K562 (cell line): ENCODE results near the gene ZNHIT1. TPM values are rescaled to one million over a fixed set of nuclear protein-coding genes. Genes with fewer than 3 reads are reported as not detected.

Experiments
- ATAC-seq: fragments of 200-7000 bp; cut with Tn5 transposase; 3 replicates; pipeline ENCODE4 v1.9.1; 2020; ENCODE audit warnings: moderate library complexity
- BruUV-seq: library from RNA; stranded (reverse); fragments of 400-500 nt; replicated peaks from 2 replicates; lab custom pipeline; 2021; lab: Mats Ljungman, UMichigan
- CTCF ChIA-PET: fragments of 300-600 bp; formaldehyde crosslinking; extraction: SDS; loops from one replicate; lab custom pipeline; 2021; ENCODE audit warnings: low intra/inter-chr PET ratio; lab: Yijun Ruan, JAX
- POLR2A ChIA-PET: fragments of 300-600, 350-650 bp; sonication (Branson Sonifier 250); formaldehyde crosslinking; extraction: SDS; loops from one replicate; lab custom pipeline; 2021; ENCODE audit warnings: antibody characterized with exemption, inconsistent platforms; lab: Yijun Ruan, JAX
- DNase-seq, 4 experiments: peaks; one replicate each; pipeline versions ENCODE4 v3.0.0 to v3.0.0-alpha.2; 2011 to 2018; ENCODE audit warnings: low spot score in 3 of 4, mixed read lengths in 3 of 4; ENCODE audit errors: extremely low read depth in 1 of 4
- FAIRE-seq: peaks from 2 replicates; lab custom pipeline; 2011; peaks lifted over from hg19 to GRCh38; lab: Jason Lieb, UNC
- H2AFZ ChIP-seq: 2 replicates; pipeline ENCODE4 v1.6.0; 2011; ENCODE audit warnings: low read depth, low read length, control low read depth, inconsistent platforms
- H3K27ac ChIP-seq: fragments of 200-600 bp; 3 replicates; pipeline ENCODE4 v1.8.0; 2011; ENCODE audit warnings: low read depth, mild to moderate bottlenecking, control low read depth, inconsistent platforms, low read length, moderate library complexity, mixed read lengths; ENCODE audit errors: extremely low read depth
- H3K27me3 ChIP-seq, 2 experiments: fragments of 300-600 bp in 1 of 2; 2 replicates in 1 of 2; 3 replicates in 1 of 2; pipeline versions ENCODE4 v1.6.0 to v1.8.0; 2011; ENCODE audit warnings: inconsistent platforms in 2 of 2, low read length in 2 of 2, mild to moderate bottlenecking in 1 of 2, mixed read lengths in 1 of 2, moderate library complexity in 1 of 2; ENCODE audit not compliant: control insufficient read depth in 2 of 2, insufficient read depth in 2 of 2
- H3K36me3 ChIP-seq: fragments of 300-600 bp; 3 replicates; pipeline ENCODE4 v1.8.0; 2011; ENCODE audit warnings: mild to moderate bottlenecking, low read length, inconsistent platforms; ENCODE audit not compliant: control insufficient read depth, insufficient read depth
- H3K4me1 ChIP-seq, 2 experiments: fragments of 200-600 bp in 1 of 2; replicated peaks in 1 of 2; 2 replicates in 1 of 2; 3 replicates in 1 of 2; pipeline versions ENCODE4 v1.5.1 to v1.8.0; 2011; ENCODE audit warnings: inconsistent platforms in 2 of 2, low read length in 2 of 2, mild to moderate bottlenecking in 1 of 2, mixed read lengths in 1 of 2, moderate library complexity in 1 of 2; ENCODE audit not compliant: control insufficient read depth in 2 of 2, insufficient read depth in 2 of 2
- H3K4me2 ChIP-seq: 2 replicates; pipeline ENCODE4 v1.6.1; 2011; ENCODE audit warnings: low read length, control low read depth, inconsistent platforms, mixed read lengths; ENCODE audit not compliant: insufficient read depth
- H3K4me3 ChIP-seq: fragments of 200-600 bp; sonication (generic), shearing (Covaris generic); 2 replicates; pipeline ENCODE4 v1.5.1; 2016; ENCODE audit warnings: control low read depth, inconsistent platforms
- H3K79me2 ChIP-seq: fragments of 200-600 bp; 3 replicates; pipeline ENCODE4 v1.8.0; 2011; ENCODE audit warnings: low read length, inconsistent platforms; ENCODE audit not compliant: control insufficient read depth, insufficient read depth
- H3K9ac ChIP-seq, 2 experiments: 2 replicates each; pipeline versions ENCODE4 v1.6.0 to v1.6.1; 2011; ENCODE audit warnings: low read depth in 2 of 2, low read length in 2 of 2, control low read depth in 1 of 2, inconsistent platforms in 1 of 2, mild to moderate bottlenecking in 1 of 2, mixed read lengths in 1 of 2; ENCODE audit not compliant: insufficient read depth in 1 of 2
- H3K9me1 ChIP-seq: one replicate; pipeline ENCODE4 v1.6.0; 2011; ENCODE audit warnings: inconsistent platforms, mild to moderate bottlenecking, low read length, moderate library complexity; ENCODE audit not compliant: control insufficient read depth, insufficient read depth
- H3K9me3 ChIP-seq: replicated peaks from 2 replicates; pipeline ENCODE4 v1.5.1; 2011; ENCODE audit warnings: low read depth, low read length, inconsistent platforms; ENCODE audit not compliant: control insufficient read depth, insufficient read depth
- H4K20me1 ChIP-seq: replicated peaks from 2 replicates; pipeline ENCODE4 v1.6.1; 2011; ENCODE audit warnings: low read length, inconsistent platforms, mixed read lengths; ENCODE audit not compliant: control insufficient read depth, insufficient read depth
- CBFA2T3 ChIP-seq: fragments of 450-650 bp; IDR thresholded peaks from 2 replicates; pipeline ENCODE4 v1.6.1; 2017
- CEBPZ ChIP-seq: fragments of 150-350 bp; IDR thresholded peaks from 2 replicates; pipeline ENCODE4 v1.6.1; 2014; ENCODE audit warnings: low read depth, mild to moderate bottlenecking, low read length, borderline replicate concordance
- E2F1 ChIP-seq: sonication (generic); formaldehyde crosslinking; IDR thresholded peaks from 2 replicates; pipeline ENCODE4 v1.8.1; 2023; ENCODE audit warnings: mild to moderate bottlenecking, missing genetic modification reagents, moderate library complexity
- KLF1 ChIP-seq: fragments of 450-650 bp; IDR thresholded peaks from 2 replicates; pipeline ENCODE4 v1.6.1; 2016; ENCODE audit warnings: missing genetic modification characterization, missing compliant biosample characterization
- PTTG1 ChIP-seq: fragments of 450-650 bp; IDR thresholded peaks from 2 replicates; pipeline ENCODE4 v1.6.1; 2016; ENCODE audit warnings: low read depth, mild to moderate bottlenecking, missing genetic modification characterization, missing compliant biosample characterization
- SFPQ ChIP-seq: fragments of 200-400 bp; formaldehyde crosslinking; IDR thresholded peaks from 2 replicates; pipeline ENCODE4 v1.6.1; 2017; ENCODE audit warnings: mild to moderate bottlenecking, low read depth, low read length, moderate library complexity
- SMARCC2 ChIP-seq: fragments of 450-650 bp; IDR thresholded peaks from 2 replicates; pipeline ENCODE4 v1.6.1; 2017; ENCODE audit warnings: antibody characterized with exemption, moderate library complexity, mild to moderate bottlenecking, low read depth
- TAF7 ChIP-seq: fragments of 450-650 bp; IDR thresholded peaks from 2 replicates; pipeline ENCODE4 v1.6.1; 2016; ENCODE audit warnings: missing genetic modification characterization, missing compliant biosample characterization
- ZFP91 ChIP-seq: sonication (generic); formaldehyde crosslinking; IDR thresholded peaks from 2 replicates; pipeline ENCODE4 v1.8.0; 2022; ENCODE audit warnings: mild to moderate bottlenecking, missing genetic modification reagents
- ZNF717 ChIP-seq: fragments of 250-450 bp; sonication (Bioruptor Pico); IDR thresholded peaks from 2 replicates; pipeline ENCODE4 v1.5.0; 2021
- ZNF740 ChIP-seq, 3 experiments: fragments of 200-800 bp in 1 of 3; sonication (Bioruptor generic) in 1 of 3; sonication (generic) in 1 of 3; formaldehyde crosslinking in 1 of 3; IDR thresholded peaks; 2 replicates each; pipeline versions ENCODE4 v1.6.1 to v1.8.0; 2016 to 2022; ENCODE audit warnings: mild to moderate bottlenecking in 2 of 3, missing compliant biosample characterization in 2 of 3, missing genetic modification characterization in 2 of 3, missing genetic modification reagents in 1 of 3
- WGBS: fragments of 100-300 bp; shearing (Covaris generic); methylation state at CpG from one replicate; pipeline ENCODE4 v1.1.6; 2016; ENCODE audit warnings: low coverage, mixed read lengths; ENCODE audit not compliant: insufficient coverage; ENCODE audit errors: missing lambda C conversion rate; 5-methylcytosine and 5-hydroxymethylcytosine counted together
- in situ Hi-C: fragments of 300-500 bp; cut with MboI; formaldehyde crosslinking; loops from 4 replicates; pipeline ENCODE4 v1.15.0; 2018; ENCODE audit warnings: inconsistent platforms, mixed read lengths
- intact Hi-C: fragments of 100-400 bp; cut with micrococcal nuclease; formaldehyde crosslinking; loops from 2 replicates; pipeline ENCODE4 v1.14.2; 2022
- polyA plus RNA-seq, 8 experiments: library from polyadenylated mRNA; depleted of rRNA in 4 of 8; stranded (reverse) in 5 of 8; unstranded in 3 of 8; fragments of >200 nt; fragmentation: Nextera tagmentation in 2 of 8; fragmentation: Illumina TruSeq in 1 of 8; extraction: Ambion mirVana in 2 of 8; extraction: Trizol in 1 of 8; gene quantifications; 2 replicates each; pipeline versions ENCODE4 v1.2.1 to v1.2.3, GENCODE V29; 2011 to 2014; ENCODE audit warnings: inconsistent platforms in 1 of 8, missing spikeins in 1 of 8
- total RNA-seq, 7 experiments: library from RNA; depleted of rRNA in 6 of 7; stranded (reverse); fragments of >200 nt in 6 of 7; fragmentation: Illumina TruSeq in 2 of 7; extraction: Trizol in 2 of 7; gene quantifications; 2 replicates each; pipeline versions ENCODE4 v1.2.1 to v1.2.3, GENCODE V29; 2011 to 2021; ENCODE audit warnings: low replicate concordance in 1 of 7

Gene ZNHIT1
- total and polyA plus RNA-seq, 9 of the 15 experiments (the other 6 are each of a cell fraction or from before 2014, with no cell fraction given), result 6.4 to 162 (median 70.1) TPM

- no peak for TF ChIP-seq CEBPZ
- no peak for TF ChIP-seq CBFA2T3
Observed at GRCh38 chr7:101271021-101271420, 53.1 kb downstream of the ZNHIT1 start (continued).

GRCh38 chr7:101273206-101273605 lies 55.2 kb downstream of the ZNHIT1 start:
- in situ Hi-C loops, result no loop called here
- POLR2A ChIA-PET, result interaction anchor here (0.6 kb wide), 1 partner anchor 382 kb away, joined by 5 read pairs; no protein-coding TSS in a partner anchor
- intact Hi-C loops, result no loop called here
- no peak overlapping the region for H3K9ac ChIP-seq
- no peaks in the 10 kb centered on the region for H3K36me3 ChIP-seq
- H3K9me1 ChIP-seq, result no peaks in the 10 kb centered on the region
- TF ChIP-seq KLF1 (tag) (no peak), SFPQ (no peak), SMARCC2 (no peak), E2F1 (CRISPR knock-in tag) (no peak), PTTG1 (tag) (no peak), ZFP91 (no peak), ZNF717 (CRISPR knock-in tag) (no peak), TAF7 (no peak), ZNF740 (CRISPR knock-in tag; IDR thresholded peaks at IDR 0.05) (no peak), ZNF740 (tag; IDR thresholded peaks at IDR 0.05) (no peak)
- TF ChIP-seq, all 486 proteins: peak for 0
- no peak overlapping the region for H3K27ac ChIP-seq
- 20% methylated on average over 4 of the region's 4 CpGs for WGBS
- no TSS peak for BruUV-seq
- H3K4me3 ChIP-seq, result no peak overlapping the region
- H3K4me1 ChIP-seq, result no peaks in the 10 kb centered on the region; a peak in 1 of 5 replicates
- CTCF ChIA-PET, result no interaction called here
- no peaks in the 10 kb centered on the region for H3K79me2 ChIP-seq
- DNase-seq, result no peak
- no peaks in the 10 kb centered on the region; the same call in 1 of the 2 replicates for H4K20me1 ChIP-seq
- H3K27me3 ChIP-seq, result peaks cover 35 to 54% of the 10 kb centered on the region in 2 experiments
- no peak overlapping the region for H2AFZ ChIP-seq
- no peak for FAIRE-seq
- no peak for ATAC-seq
- no peak overlapping the region for H3K4me2 ChIP-seq
- no peaks in the 10 kb centered on the region; the same call in 1 of the 2 replicates for H3K9me3 ChIP-seq
